Activated CD4-positive, alpha-beta T cell treated with anti-CD3 and anti-CD28 coated beads, Interleukin-2, amount 50 U/mL, for 4 hours (primary cell): ENCODE measurements around the gene WNT11.

ENCODE experiments used
- DNase-seq, 2 experiments: peaks; one replicate each; pipeline ENCODE4 v3.0.0-alpha.2; 2020

Gene WNT11

DNA sequence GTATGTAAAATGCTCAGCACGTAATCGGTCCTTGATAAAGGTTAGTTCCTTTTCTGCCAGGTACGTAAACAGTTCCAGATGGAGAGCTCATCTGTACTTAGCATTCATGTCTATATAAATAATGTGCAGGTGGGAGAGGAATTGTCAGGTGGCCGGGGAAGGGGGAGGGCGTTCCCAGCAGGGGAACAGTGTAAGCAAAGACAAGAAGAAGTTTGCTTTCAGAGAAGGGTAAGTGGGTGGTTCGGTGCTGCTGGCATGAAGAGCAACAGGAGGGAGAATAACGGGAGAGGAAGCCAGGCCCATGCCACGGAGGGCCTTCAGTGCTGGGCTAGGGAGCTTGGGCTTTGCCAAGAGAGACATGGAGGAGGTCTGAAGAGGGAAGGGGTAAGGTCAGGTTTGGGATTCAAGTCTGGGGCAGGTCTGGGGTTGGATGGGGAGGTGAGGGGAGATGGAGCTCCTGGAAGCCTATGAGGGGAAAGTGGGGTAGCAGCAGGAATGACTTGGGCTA is 11.4 kb upstream of the WNT11 start:
- no peak for DNase-seq

DNA sequence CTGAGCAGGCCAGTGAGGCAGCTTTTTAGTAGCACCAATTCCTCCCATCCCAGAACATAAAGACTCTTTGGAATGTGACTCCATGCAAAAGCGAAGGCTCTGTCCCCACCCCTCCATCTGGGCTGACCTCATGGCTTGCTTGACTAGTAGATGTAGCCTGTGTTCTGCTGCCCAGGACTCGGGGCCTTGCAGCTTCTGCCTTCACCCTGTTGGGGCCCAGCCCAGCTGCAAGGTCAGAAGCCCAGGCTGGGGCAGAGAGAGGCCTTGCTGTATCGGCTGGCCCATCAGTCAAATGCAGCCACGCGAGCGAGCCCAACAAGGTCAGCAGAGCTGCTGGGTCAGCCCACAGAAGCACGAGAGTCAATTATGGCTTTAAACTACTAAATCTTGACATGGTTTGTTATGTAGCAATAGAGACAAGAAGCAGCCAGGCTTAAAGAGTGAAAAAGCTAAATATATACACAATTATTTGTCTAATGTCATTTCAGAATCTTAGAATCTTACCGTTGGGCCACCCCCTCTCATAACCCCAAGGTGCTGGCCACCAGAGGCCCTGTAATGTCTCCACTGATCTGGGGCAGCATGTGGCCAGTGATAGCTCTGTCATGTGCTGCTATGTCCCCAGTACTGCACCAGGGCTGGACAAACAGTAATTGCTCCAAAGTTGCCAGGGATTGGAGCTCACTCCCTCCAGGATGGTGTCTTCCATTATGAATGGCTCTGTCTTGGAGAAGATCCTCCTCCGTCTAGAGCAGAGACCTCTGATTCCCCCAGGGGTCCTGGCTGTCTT is 10.4 kb upstream of the WNT11 start:
- no peak for DNase-seq

DNA sequence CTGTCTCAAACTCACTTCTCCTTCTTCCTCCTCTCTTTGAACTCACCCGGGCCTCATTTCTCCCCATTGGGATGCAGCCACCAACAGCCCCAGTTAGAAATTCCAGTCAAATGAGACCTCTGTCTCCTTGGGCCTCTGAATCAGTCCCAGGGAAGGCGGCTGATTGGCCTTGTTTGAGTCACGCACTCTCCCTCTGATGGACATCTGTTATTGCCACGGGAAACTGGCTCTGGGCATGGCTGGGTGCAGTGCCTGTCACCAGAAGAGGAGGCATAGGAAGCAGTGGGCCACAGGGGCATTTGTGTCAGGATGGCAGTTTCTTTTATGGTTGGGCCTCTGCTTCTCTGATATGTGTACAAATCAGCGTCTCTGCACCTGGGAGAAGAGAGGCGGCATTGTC is 9.6 kb upstream of the WNT11 start:
- no peak for DNase-seq

DNA sequence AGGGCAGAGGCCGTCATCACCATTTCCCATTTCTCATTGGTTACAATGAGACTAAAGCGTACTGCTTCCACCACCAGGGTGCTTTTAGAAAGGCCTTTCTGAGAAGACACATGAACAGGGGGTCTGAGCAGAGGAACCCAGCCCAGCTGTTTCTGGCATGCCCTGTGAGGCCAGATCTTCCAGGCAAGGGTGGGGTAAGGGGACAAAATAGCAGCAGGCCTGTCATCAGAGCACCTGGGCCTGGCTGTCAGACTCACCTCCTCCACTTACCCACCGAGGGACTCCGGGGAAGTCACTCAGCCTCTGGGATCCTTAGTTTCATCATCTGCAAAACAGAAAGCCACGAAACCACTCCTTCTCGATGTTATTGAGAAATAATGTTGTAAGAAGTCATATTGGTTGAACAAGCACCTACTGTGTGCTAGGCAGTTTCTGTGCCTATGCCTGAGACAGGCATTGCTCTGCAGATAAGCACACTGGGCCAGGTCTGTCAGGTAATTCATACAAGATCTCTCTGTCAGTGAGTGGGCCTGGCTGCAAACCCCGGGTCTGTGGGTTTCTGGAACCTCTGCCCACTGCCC is 8.8 kb upstream of the WNT11 start:
- no peak for DNase-seq

DNA sequence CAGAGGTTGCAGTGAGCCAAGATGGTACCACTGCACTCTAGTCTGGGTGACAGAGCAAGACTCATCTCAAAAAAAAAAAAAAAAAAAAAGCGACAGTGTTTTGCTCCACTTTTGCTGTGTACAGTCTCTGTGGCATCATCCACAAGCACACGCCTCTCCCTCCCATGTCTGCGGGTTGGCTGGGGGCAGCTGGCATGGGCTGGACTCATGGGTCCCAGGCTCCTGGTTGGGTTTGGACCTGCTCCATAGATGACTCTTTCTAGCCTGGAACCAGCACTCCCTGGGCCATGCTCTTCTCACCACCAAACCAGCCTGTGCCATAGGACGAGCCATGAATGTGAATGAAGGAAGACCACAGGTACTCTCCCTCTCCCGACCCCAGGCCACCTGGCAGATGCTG is 7.9 kb upstream of the WNT11 start:
- no peak for DNase-seq

DNA sequence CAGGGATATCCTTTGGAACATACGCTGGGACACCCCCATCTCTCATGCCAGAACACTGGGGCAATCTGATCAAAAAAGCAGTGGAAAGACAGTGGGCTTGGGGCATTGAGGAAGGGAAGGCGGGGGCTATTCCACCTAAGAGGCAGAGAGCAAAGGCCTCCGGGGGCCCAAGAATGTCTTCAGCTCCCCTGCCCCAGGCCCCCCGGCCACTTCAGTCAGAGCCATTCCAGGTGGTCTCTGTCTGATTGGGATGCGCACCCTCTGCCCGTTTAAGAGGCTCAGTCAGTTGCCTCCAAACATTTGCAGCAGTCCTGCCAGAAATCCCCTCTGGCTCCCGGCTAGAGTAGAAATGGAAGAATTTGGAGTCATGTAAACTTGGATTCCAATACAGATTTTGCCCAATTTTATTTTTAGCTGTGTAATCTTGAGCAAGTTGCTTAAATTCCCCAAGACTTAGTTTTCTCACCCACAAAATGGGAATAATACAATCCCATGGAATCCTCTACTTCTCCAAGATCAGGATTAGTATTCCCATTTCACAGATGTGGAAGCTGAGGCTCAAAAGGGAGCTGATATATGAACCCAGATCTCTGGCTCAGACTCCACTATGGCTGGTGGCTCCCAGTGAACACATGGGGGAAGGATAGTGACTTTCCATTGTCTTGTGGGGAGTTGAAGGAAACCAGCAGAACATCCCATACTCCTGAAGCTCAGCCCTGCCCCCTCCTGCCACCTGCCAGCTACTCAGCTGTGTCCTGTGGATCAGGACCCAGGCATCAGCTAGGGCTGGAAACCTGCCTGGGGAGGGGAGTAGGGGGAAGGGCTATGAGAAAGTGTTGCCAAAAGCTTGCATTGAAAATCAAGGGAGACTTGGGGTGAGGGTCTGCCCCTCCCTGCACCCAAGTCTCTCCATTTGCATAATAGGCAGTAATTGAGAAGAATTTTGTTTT is 6.1 kb upstream of the WNT11 start:
- DNase-seq, result no peak

DNA sequence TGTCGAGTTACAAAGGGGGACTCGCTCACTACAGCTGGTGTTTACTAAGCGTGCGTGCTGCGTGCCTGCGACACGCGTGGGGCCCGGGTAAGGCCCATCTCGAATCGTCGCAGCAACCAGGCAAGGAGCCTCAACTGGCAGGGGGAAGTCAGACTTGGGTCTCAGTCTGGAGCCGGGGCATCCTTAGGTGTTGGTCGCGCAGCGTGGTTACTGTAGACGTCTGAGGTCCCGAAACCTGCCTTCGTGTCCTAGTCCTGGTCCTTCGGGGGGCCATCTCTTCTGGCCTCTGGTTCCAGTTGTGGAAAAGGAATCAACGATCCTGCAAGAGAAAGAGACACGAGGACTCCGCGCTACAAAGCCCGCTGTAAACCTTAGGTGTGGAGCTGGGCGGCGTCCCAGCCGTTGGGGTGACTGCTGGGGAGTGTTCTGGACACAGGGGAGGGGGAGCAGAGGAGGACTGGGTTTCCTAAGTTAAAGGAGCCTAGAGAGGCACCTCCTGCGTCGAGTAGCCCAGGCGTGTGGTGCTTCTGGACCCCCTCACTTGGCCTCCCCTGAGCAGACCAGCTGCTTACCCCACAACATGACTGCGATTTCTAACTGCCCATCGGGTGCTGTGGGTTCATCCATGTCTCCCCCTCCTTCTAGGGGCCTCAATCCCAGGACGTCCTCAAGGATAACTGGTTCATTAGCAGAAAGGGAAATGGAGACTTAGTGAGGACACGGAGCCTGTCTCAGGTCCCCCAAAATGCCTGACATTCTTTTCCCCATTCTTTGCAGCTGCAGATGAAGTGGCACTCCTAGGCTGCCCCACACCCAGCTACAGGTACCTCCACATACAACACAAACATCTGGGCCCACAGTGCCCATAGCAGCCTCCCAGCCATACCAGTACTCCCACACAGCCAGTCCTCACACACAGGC is 4.9 kb upstream of the WNT11 start:
- no peak for DNase-seq

DNA sequence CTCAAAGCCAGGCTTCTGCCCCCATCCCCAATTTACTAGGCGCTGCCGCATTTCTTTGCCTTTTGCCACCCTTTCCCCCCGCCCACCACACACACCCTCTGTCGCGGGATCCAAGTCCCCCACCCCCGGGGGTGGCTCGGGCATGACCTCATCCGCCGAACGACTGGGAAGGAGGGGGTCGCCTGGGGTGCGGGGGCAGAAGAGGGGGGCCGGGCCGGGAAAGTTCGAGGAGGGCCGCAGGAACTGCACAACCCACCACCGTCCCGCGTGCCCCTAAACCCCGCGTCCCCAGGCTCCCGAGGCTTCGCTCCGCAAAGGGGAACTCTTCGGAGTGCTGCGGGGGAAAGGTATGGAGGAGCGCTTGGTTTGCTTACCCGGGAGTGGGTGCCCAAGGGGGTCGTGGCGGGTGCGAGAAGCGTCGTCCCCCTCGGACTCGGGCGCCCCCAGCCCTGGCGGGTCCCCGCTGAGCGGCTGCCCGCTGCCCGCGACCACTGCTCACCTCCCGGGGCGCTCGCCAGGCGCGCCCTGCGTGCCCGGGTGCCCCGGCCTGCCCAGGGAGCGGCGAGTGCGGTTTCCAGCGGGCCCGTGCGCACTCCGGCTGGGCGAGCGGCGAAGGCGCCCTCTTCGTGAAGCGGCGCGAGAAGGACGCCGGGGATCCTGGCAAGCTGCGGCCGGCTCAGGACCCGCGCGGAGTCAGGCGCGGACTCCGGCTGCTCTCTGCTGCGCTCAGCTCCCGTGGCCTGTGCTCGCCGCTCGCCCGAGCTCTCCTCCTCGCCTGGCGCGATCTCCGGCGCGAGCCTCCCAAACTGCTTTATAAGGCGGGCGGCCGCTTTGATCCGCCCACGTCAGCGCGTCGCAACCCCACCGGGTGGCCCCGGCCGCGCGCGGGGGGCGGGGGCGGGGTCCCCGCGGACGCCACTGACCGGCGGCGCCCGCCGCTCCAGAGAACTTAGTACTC is 4.0 kb upstream of the WNT11 start:
- no peak for DNase-seq

DNA sequence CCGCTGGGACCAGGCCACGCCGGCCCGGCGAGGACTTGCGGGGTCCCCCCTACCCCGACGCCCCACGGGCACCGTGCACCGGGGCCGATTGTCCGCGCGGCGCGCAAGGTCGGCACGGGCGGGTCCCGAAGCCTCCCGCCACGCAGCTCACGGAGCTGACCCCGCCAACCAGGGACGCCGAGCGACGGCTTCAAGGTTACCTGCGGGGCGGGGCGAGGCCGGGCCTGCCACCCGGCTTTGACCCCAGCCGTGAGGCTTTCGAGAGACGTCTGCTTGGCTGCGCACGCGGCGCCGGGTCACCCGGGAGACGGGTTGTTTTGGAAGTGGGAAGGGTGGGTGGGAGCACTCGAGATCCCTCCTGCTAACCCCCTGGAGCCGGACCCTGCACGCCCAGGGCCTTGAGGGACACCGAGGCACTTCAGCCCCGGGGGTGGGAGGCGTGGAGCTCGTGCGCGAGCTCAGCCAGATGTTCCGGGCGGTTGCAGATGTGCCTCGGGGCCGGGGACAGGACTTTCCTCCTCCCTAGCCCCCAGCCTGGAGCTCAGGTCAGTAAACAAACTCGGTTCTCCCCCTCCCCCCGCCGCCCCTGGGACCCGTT is 3.2 kb upstream of the WNT11 start:
- no peak for DNase-seq

DNA sequence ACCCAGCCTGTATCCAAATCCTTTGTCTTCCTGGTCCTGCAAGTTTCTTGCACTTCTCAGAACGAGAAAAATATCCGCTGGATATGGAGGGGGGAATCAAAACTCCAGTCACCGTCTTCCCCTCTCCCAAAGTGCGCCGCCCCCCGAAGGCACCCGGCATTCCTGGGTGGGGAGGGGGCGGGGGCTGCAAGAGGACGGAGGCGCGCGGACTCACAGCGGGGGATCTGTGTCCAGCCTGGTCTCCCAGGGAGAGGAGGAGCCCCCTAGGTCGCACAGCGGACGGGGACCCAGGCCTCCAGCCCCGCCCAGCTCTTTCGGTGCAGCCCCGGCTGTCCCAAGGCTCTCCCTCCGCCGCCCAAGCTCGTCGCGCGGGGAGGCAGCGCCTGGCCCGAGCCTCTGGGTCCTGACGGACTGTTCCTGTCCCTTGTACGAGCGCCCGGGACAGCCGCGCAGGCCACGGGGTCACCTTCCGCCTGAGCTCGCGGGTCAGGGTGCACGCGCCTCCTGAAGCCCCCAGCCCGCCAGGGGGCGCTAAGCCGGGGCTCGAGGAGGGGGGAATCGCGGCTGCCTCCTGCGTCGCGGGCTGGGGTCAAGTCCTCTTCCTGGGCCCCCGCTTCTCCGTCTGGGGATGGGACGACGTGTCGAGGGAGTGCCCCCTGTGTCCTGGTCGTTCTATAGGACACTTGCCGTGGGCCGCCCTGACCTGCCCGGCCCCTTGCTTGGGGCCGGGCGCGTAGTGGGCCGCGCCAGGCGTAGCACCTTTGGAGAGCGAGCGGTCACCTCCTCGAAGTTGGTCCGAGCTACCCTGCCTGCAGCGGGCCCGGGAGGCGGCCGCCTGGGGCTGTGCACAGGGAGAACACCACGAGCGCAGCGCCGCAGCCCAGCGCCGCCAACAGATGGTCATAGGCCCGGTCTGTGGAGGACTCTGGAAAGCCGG is 2.4 kb upstream of the WNT11 start:
- peak; percentile 67 to 69 for DNase-seq

DNA sequence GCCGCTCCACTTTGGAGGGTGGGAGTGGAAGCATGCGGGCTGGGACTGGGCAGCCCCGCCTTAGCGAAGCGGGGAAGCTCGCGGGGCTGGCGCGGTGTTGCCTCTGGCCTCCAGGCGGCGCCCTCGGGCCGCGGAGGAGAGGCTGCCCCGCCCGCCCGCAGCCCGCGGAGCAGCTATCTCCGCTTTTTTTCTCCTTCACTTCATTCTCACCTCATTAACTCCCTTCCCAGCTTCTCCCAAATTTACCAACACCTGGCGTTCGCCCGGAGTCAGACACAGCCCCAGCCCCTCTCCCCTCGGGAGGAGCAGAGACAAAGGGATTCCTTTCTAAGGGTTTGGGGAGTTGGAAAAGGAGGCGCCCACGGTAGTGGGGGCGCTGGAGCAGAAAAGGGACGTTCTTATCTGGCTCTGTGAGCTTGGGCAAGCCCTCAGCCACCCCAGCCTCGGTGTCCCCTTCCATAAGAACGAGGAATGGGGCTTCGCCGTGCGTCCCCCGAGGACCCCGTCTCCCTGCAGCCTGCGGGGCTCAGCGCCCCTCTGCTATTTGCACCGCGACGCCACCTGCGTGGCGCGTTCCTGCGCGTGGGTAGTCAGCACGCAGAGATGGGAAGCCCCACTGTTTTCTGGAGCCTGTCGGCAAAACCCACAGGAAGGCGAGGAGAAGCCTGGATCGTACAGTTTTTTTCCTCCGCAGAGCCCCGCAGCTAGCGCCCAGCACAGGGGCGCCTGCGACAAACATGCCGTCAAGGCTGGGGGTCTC is 1.5 kb upstream of the WNT11 start:
- DNase-seq, result peak; percentile 68 to 70

DNA sequence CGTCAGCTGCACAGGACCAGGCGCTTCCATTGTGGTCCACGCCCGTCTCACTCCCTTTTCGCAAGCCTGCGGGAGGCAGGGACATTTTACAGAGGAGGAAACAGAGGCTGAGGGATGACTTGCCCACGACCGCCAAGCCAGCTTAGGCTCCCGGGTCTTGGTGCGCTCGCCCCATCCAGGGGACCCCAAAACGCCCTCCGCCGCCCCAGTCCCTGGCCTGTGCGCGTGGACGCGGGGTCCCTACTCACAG is 300 bp downstream of the WNT11 start:
- no peak for DNase-seq

DNA sequence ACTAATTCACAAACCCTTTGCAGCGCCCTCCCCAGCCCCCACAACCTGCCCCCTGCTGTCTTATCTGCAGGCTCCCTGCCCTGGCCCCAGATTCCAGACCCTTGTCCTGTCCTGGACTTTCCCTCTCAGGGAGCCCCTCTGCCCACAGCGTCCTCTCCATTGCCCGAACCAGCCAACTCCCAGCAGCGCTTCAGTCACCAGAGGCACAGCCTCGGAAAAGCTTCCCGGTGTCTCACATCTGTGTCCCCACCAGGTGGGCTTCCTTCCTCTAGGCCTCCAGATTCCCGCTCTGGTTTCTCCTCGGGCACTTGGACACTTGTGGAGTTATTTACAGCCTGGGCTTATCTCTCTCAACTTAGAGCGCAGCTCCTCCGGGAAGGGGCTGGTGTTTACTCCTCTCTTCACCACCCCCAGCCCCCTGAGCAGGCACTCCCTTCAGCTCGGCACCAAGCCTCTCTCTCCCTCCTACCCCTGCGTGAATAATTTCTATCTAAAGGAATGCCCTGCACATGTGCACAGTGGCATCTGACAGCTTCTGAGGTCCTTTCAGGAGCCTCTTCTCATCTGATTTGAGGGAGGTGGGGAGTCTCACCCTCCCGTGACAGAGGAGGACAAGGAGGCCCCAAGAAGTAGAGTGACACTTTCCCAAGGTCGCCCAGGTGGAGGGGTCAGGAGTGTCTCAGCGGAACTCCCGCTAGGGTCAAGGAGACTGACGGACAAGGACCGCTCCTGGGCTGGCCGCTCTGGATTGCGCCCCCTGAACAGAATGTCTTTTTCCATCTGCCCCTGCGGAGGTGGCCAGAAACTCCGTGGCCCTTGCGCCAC is 838 bp downstream of the WNT11 start:
- DNase-seq, result no peak

DNA sequence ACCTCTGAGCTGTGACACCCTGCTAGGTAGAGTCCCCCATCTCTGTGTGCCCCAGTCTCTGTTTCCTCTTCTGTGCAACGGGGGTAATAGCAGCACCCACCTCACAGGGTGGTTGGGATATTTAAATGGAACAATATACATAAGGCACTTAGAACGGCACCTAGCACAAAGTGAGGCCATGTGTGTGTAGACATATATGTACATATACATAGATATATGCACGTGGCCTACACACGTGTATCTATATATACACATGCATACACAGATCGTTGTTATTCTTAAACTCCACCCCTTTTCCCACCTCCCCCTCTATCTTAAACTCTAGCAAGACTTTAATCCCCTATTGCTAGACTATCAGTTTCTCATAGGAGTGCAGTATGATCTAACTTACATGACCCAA is 2.4 kb downstream of the WNT11 start:
- DNase-seq, result no peak

DNA sequence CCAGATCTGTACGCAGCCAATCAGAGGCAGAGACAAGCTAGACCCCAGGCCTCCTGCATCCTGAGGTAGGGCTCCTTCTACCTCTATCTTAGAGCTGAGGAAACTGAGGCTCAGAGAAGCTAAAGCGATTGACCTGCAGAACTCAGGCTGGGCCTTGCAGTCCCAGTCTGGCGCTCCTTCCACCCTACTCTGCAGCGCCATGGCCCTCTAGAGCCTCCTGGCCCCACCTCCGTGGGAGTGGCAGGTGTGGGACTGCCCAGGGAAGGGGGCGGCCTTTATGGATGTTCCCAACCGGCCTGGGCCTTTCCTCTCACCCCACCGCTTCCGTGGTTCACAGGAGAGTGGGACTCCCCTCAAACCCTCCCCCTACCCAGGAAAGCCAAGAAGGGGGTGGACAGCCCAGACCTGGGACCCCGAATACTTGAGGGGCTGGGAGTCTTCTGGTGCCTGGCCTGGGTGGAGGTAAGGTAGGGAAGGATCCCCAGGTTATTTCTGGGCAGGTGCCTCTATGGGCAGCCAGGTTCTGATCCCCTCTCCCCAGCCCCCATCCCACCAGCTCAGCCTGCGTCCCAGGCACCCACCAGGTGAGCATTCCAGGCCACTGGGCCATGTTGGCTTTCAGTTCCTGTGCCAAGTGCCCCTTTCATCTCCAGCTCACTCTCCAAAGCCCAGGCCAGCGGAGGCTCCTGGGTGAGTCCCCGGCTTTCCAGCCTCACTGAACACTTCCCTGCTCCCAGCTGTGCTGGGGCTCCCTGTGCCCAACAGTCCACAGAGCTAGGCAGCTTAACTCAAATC is 3.0 kb downstream of the WNT11 start:
- DNase-seq, result no peak

DNA sequence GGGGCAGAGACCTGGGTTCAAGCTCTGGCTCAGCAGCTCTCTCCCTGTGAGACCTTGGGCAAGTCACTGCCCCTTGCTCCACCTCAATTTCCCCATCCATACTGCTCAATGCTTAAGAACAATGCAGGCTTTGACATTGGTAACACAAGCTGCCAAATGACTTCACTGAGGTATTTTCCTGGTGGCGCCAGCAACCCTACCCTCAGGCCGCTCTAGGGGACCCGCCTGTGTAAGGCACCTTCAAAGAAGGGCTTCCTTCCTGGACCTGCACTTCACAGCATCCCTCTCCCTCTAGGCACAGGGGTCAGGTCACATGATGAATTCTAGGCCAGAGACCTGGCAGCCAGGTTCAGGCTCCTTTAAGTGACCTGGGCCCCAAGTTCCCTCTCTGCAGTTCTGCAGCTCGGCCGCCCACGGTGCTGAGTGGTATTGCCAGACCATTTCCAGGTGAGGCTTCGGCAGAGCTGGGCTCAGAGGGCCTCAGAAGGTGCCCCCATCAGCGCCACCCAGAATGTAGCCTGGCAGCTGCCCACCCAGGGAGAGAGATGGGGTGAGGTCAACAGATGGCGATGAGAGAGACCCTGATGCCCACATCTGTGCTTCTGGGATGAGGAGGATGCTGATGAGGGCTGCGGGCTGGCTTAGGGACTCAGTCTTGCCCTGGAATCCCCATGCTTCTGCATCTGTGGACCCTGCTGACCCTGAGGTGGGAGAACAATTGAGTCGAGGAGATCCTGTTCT is 4.5 kb downstream of the WNT11 start:
- no peak for DNase-seq

DNA sequence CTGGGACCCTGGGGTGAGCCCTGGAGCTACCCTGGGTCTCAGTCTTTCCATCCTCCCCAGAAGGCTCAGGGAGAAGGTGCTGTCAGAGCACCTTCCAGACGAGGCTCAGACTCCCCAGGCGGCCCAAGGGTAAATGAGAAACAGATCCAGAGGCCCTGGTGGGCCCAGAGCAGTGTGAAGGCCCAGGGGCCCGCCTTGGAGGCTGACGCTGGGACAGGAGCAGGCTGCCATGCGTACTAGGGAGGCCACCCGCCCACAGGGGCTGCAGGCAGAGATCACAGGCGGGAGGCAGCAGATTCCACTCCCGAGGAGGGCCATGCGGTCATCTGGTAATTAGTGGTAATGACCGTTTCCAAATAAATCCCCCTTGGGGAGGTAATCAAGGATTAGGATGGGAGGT is 5.2 kb downstream of the WNT11 start:
- no peak for DNase-seq
